Heart left ventricle (tissue), 13 donors: Measurements from ENCODE around the gene SPOCK1.

Experiments
- CTCF ChIP-seq, 12 donors: fragments of 200-600 bp; sonication (generic) in 4 of 12; IDR thresholded peaks; one replicate each; pipeline versions ENCODE4 v1.5.0 to v1.8.0; 2018 to 2022; ENCODE audit warnings: antibody characterized with exemption in 12 of 12, mild to moderate bottlenecking in 5 of 12
- POLR2A ChIP-seq, 2 donors: fragments of 450-650 bp; IDR thresholded peaks; one replicate each; pipeline ENCODE4 v1.6.1; 2017; ENCODE audit warnings: antibody characterized with exemption in 2 of 2, mild to moderate bottlenecking in 2 of 2, moderate library complexity in 2 of 2
- donor health status: ischemic (EF 13 %, LVEDD 7.1; RV severe dilation, severe dysfunction).
- donor health status: DM: no; HTN: yes; CAD: no.
- donor health status: DM: no; HTN: no; CAD: no.
- donor health status: ischemic (EF 25% LVEDD 6.9; RV normal size, moderate dysfunction).
- donor health status: ischemic (EF 25% LVEDD 5.7; RV mildly dilated, moderate dysfunction).
- donor health status: ischemic (EF 35%, LVEDD 5.7; RV mildly dilated, moderate dysfunction).
- donor health status: nonischemic (EF 11% LVEDD 7.7; RV severe dilation, severe dysfunction).
- donor health status: DM: yes; HTN: yes; CAD: no.
- donor health status: PGD.
- donor health status: ischemic (EF 29% LVEDD 5.4; RV normal size, mild dysfunction).
- donor health status: nonischemic (EF 23%, LVEDD 6.1; RV moderate dilation, normal function).

- TF ChIP-seq CTCF (IDR thresholded peaks at IDR 0.05) = peak in 11 of 12 donors; percentile 61 to 90 (median 77)
- TF ChIP-seq POLR2A (IDR thresholded peaks at IDR 0.05) = peak in 1 of 2 donors; percentile 27
Measured at GRCh38 chr5:137498736-137499505, at the start of gene SPOCK1.
